GM23248 (cell line): ENCODE data around the gene NHERF2. TPM values are rescaled to one million over a fixed set of nuclear protein-coding genes. Genes with fewer than 3 reads are reported as not detected.

Source experiments
- DNase-seq: peaks from one replicate; pipeline ENCODE4 v3.0.0-alpha.2; 2015
- H2AFZ ChIP-seq: fragments of 200-600 bp; sonication (generic); 2 replicates; pipeline ENCODE4 v1.6.1; 2016; ENCODE audit warnings: antibody characterized with exemption
- H3F3A ChIP-seq: fragments of 200-600 bp; sonication (generic); 2 replicates; pipeline ENCODE4 v1.6.1; 2016; ENCODE audit warnings: mild to moderate bottlenecking, antibody characterized with exemption, mixed run types; ENCODE audit not compliant: insufficient read depth
- H3K27ac ChIP-seq: fragments of 200-600 bp; sonication (generic); 2 replicates; pipeline ENCODE4 v1.5.1; 2016; ENCODE audit warnings: mild to moderate bottlenecking
- H3K27me3 ChIP-seq: fragments of 200-600 bp; sonication (generic); replicated peaks from 2 replicates; pipeline ENCODE4 v1.6.1; 2016; ENCODE audit warnings: mild to moderate bottlenecking; ENCODE audit not compliant: insufficient read depth
- H3K36me3 ChIP-seq: fragments of 200-600 bp; sonication (generic); 2 replicates; pipeline ENCODE4 v1.6.1; 2016; ENCODE audit warnings: low read depth, mild to moderate bottlenecking
- H3K4me1 ChIP-seq: fragments of 200-600 bp; sonication (generic); 2 replicates; pipeline ENCODE4 v1.6.1; 2016; ENCODE audit warnings: mild to moderate bottlenecking; ENCODE audit not compliant: insufficient read depth
- H3K4me2 ChIP-seq: fragments of 200-600 bp; sonication (generic); one replicate; pipeline ENCODE4 v1.6.1; 2016; ENCODE audit warnings: mild to moderate bottlenecking; ENCODE audit not compliant: unreplicated experiment
- H3K4me3 ChIP-seq: fragments of 200-600 bp; sonication (generic); 2 replicates; pipeline ENCODE4 v1.5.1; 2016; ENCODE audit warnings: mild to moderate bottlenecking
- H3K79me2 ChIP-seq: fragments of 200-600 bp; sonication (generic); 2 replicates; pipeline ENCODE4 v1.6.1; 2016; ENCODE audit warnings: mild to moderate bottlenecking; ENCODE audit not compliant: insufficient read depth
- H3K9ac ChIP-seq: fragments of 200-600 bp; sonication (generic); 2 replicates; pipeline ENCODE4 v1.6.1; 2016; ENCODE audit warnings: mild to moderate bottlenecking
- H3K9me2 ChIP-seq: fragments of 200-600 bp; sonication (generic); 2 replicates; pipeline ENCODE4 v1.6.1; 2016; ENCODE audit warnings: mixed run types, mild to moderate bottlenecking, moderate library complexity; ENCODE audit not compliant: insufficient read depth
- H3K9me3 ChIP-seq: fragments of 200-600 bp; sonication (generic); one replicate; pipeline ENCODE4 v1.6.1; 2017; ENCODE audit warnings: low read depth
- H4K20me1 ChIP-seq: fragments of 200-600 bp; sonication (generic); 2 replicates; pipeline ENCODE4 v1.6.0; 2016; ENCODE audit not compliant: insufficient read depth
- EZH2 ChIP-seq: fragments of 200-600 bp; sonication (generic); IDR thresholded peaks from 2 replicates; pipeline ENCODE4 v1.6.1; 2018; ENCODE audit warnings: antibody characterized with exemption, mild to moderate bottlenecking; ENCODE audit not compliant: insufficient read depth, poor library complexity, severe bottlenecking
- EZH2phosphoT487 ChIP-seq: fragments of 200-600 bp; sonication (generic); IDR thresholded peaks from 2 replicates; pipeline ENCODE4 v1.6.1; 2018; ENCODE audit warnings: antibody characterized with exemption, moderate library complexity, mild to moderate bottlenecking, low read depth; ENCODE audit not compliant: insufficient read depth
- WGBS, 2 experiments: methylation state at CpG; one replicate each; pipeline ENCODE4 v1.1.6; 2015 to 2017; ENCODE audit warnings: low lambda C conversion rate in 2 of 2, low coverage in 1 of 2; ENCODE audit errors: missing lambda C conversion rate in 2 of 2; 5-methylcytosine and 5-hydroxymethylcytosine counted together
- in situ Hi-C: fragments of 300-500 bp; cut with MboI; formaldehyde crosslinking; loops from 2 replicates; pipeline ENCODE4 v1.15.0; 2020
- polyA plus RNA-seq: library from polyadenylated mRNA; unstranded; fragments of >200 nt; fragmentation: Nextera tagmentation; extraction: Ambion mirVana; gene quantifications from 2 replicates; pipeline ENCODE4 v1.2.1, GENCODE V29; 2016
- total RNA-seq: library from RNA; depleted of rRNA; stranded (reverse); fragments of >200 nt; shearing (Covaris generic); gene quantifications from 2 replicates; pipeline ENCODE4 v1.2.3, GENCODE V29; 2014

Gene NHERF2
- total and polyA plus RNA-seq, 2 experiments from 2014 or later: 27.3 to 29.0 TPM

- Histone ChIP-seq H3K9me3 (no peaks in the 10 kb centered on the region), H3K9me2 (no peaks in the 10 kb centered on the region), H3K9ac (no peak overlapping the region), H2AFZ (no peak overlapping the region), H3K4me3 (no peak overlapping the region), H3K79me2 (no peaks in the 10 kb centered on the region), H3F3A (no peaks in the 10 kb centered on the region), H3K4me2 (no peak overlapping the region), H3K36me3 (no peaks in the 10 kb centered on the region; the same call in 1 of the 2 replicates), H3K27ac (no peak overlapping the region), H3K27me3 (no peaks in the 10 kb centered on the region), H4K20me1 (no peaks in the 10 kb centered on the region), H3K4me1 (no peaks in the 10 kb centered on the region)
- TF ChIP-seq EZH2phosphoT487 (no peak), EZH2 (no peak)
- in situ Hi-C loops: no loop called here
- WGBS, 2 experiments: 95 to 96% methylated on average over 26 of the region's 28 CpGs
- DNase-seq: no peak
These were observed 49.6 kb downstream of the NHERF2 start for GRCh38 chr16:2076072-2076865.

DNA sequence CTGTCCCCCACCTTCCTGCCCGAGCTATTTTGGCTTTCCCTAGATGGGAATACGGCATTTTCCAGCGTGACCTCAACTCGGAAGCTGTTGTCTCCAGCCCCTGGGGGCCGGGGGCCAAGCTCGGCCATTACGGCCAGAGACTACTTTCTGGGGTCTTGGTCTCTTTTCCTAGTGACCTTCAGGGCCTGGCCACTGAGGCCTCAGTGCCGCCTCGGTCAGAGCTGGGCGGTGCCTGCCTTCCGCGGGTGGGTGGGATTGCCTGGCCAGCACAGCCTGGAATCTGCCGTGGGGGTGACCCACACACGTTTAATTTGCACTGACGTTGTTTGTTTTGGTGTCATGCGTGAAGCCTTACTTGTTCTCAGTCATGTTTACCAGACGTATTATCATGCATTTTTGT lies 50.3 kb downstream of the NHERF2 start:
- WGBS, 2 experiments: 91 to 94% methylated on average over 17 of the region's 17 CpGs
- Histone ChIP-seq H4K20me1 (no peaks in the 10 kb centered on the region), H3K4me3 (no peak overlapping the region), H3K9ac (no peak overlapping the region), H3K79me2 (no peaks in the 10 kb centered on the region), H2AFZ (no peak overlapping the region), H3K4me2 (no peak overlapping the region), H3K27me3 (no peaks in the 10 kb centered on the region), H3F3A (no peaks in the 10 kb centered on the region), H3K27ac (no peak overlapping the region), H3K9me2 (no peaks in the 10 kb centered on the region), H3K9me3 (no peaks in the 10 kb centered on the region), H3K4me1 (no peaks in the 10 kb centered on the region), H3K36me3 (no peaks in the 10 kb centered on the region; the same call in 1 of the 2 replicates)
- in situ Hi-C loops: no loop called here
- DNase-seq: no peak
- no peak for TF ChIP-seq EZH2phosphoT487
- no peak for TF ChIP-seq EZH2

DNA sequence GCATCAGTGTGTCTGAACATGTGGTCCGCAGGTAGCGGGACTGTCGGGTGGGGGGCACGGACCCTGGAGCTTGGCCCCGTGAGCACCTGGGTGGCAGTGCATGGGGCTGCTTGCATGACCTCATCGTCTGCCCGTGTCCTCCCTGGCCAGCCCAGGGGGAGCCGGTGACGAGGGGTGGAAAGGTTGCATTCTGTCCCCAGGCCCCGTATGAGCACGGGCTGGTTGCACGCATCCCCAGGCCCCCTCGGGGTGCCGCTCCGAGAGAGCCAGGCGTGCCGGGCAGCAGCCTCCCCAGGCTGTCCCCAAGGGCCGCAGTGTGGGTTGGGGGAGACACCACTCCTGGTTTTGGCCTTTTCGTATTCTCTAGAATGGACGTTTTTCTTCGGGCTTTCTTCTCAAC lies 51.0 kb downstream of the NHERF2 start:
- in situ Hi-C loops: no loop called here
- H3K36me3 ChIP-seq: no peaks in the 10 kb centered on the region; the same call in 1 of the 2 replicates

DNA sequence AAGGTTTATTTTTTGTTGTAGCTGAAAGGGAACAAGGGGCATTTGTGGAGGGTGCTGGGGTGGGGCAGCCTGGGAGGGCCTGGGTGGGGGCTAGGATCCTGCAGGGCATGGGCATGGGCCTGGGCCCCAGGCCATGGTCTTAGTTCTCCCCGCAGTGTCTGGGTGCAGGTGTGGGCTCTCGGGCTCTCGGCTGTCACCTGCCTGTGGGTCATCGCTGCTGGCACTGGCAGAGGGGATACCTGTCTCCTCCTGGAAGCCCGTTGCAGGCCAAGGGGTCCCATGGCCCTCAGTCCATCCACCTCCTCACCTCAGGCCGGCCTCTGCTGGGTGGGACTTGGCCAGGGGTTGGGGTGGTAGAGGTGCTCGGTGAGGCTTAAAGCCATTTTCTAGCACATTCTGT lies 51.4 kb downstream of the NHERF2 start:
- in situ Hi-C loops: no loop called here
- H3F3A ChIP-seq: no peaks in the 10 kb centered on the region

More for the DNA sequence above, 51.0 kb downstream of the NHERF2 start:
- Histone ChIP-seq H3K9ac (no peak overlapping the region), H3K4me1 (no peaks in the 10 kb centered on the region), H3K4me2 (no peak overlapping the region), H3F3A (no peaks in the 10 kb centered on the region), H3K79me2 (no peaks in the 10 kb centered on the region), H4K20me1 (no peaks in the 10 kb centered on the region), H3K9me2 (no peaks in the 10 kb centered on the region), H3K27ac (no peak overlapping the region), H3K4me3 (no peak overlapping the region), H3K9me3 (no peaks in the 10 kb centered on the region), H2AFZ (no peak overlapping the region), H3K27me3 (no peaks in the 10 kb centered on the region)
- TF ChIP-seq EZH2phosphoT487 (no peak), EZH2 (no peak)
- no peak for DNase-seq
- WGBS, 2 experiments: 92 to 94% methylated on average over 21 of the region's 21 CpGs

More for the DNA sequence above, 51.4 kb downstream of the NHERF2 start:
- no peak overlapping the region for H3K4me3 ChIP-seq
- H3K27ac ChIP-seq: no peak overlapping the region
- H3K9ac ChIP-seq: no peak overlapping the region
- no peak for TF ChIP-seq EZH2phosphoT487
- no peaks in the 10 kb centered on the region for H3K79me2 ChIP-seq
- no peak overlapping the region for H2AFZ ChIP-seq
- no peaks in the 10 kb centered on the region for H4K20me1 ChIP-seq
- H3K9me3 ChIP-seq: no peaks in the 10 kb centered on the region
- H3K27me3 ChIP-seq: no peaks in the 10 kb centered on the region
- WGBS, 2 experiments: 97 to 98% methylated on average over 5 to 7 of the region's 7 CpGs
- no peaks in the 10 kb centered on the region for H3K9me2 ChIP-seq
- no peaks in the 10 kb centered on the region for H3K4me1 ChIP-seq
- DNase-seq: no peak
- no peaks in the 10 kb centered on the region; the same call in 1 of the 2 replicates for H3K36me3 ChIP-seq
- no peak overlapping the region for H3K4me2 ChIP-seq
